Measurements from ENCODE around the gene DES. TPM values are rescaled to one million over a fixed set of nuclear protein-coding genes. Genes with fewer than 3 reads are reported as not detected.

Gene DES
- polyA plus RNA-seq (2012; ENCODE audit: insufficient read length, low read depth), result 0.67 TPM

- TF ChIP-seq POLR2AphosphoS5 (IDR thresholded peaks at IDR 0.05; ENCODE audit: low read depth, low read length), result no peak
- TF ChIP-seq TAF1 (IDR thresholded peaks at IDR 0.05; ENCODE audit: borderline replicate concordance, insufficient read depth, low read length), result no peak
- TF ChIP-seq FOXP2 (optimal IDR thresholded peaks at IDR 0.05; ENCODE audit: borderline replicate concordance, extremely low read depth, extremely low read length, insufficient read depth), result no peak
- no peak for TF ChIP-seq REST (IDR thresholded peaks at IDR 0.05; ENCODE audit: insufficient read depth in 1 of 2, low read depth in 2 of 2, low read length in 2 of 2)
- TF ChIP-seq SIN3A (IDR thresholded peaks at IDR 0.05; ENCODE audit: borderline replicate concordance, insufficient read depth, low read length), result no peak
These were observed at the start of gene DES for GRCh38 chr2:219418155-219419011. TSS of gene DES (plus strand) at chr2:219418377. CDS start at chr2:219418463, 86 bp downstream.

GRCh38 chr2:219368690-219369191, 49.4 kb upstream of the DES start:
- TF ChIP-seq TAF1 (IDR thresholded peaks at IDR 0.05; ENCODE audit: borderline replicate concordance, insufficient read depth, low read length) (no peak), REST (IDR thresholded peaks at IDR 0.05; ENCODE audit: insufficient read depth in 1 of 2, low read depth in 2 of 2, low read length in 2 of 2) (no peak)

GRCh38 chr2:219369447-219369861, 48.7 kb upstream of the DES start:
- TF ChIP-seq TAF1 (IDR thresholded peaks at IDR 0.05; ENCODE audit: borderline replicate concordance, insufficient read depth, low read length) (no peak), FOXP2 (optimal IDR thresholded peaks at IDR 0.05; ENCODE audit: borderline replicate concordance, extremely low read depth, extremely low read length, insufficient read depth) (no peak), SIN3A (IDR thresholded peaks at IDR 0.05; ENCODE audit: borderline replicate concordance, insufficient read depth, low read length) (no peak), POLR2AphosphoS5 (IDR thresholded peaks at IDR 0.05; ENCODE audit: low read depth, low read length) (no peak), REST (IDR thresholded peaks at IDR 0.05; ENCODE audit: insufficient read depth in 1 of 2, low read depth in 2 of 2, low read length in 2 of 2) (no peak)

GRCh38 chr2:219378163-219378851, 39.9 kb upstream of the DES start:
- TF ChIP-seq TAF1 (IDR thresholded peaks at IDR 0.05; ENCODE audit: borderline replicate concordance, insufficient read depth, low read length) (no peak), POLR2AphosphoS5 (IDR thresholded peaks at IDR 0.05; ENCODE audit: low read depth, low read length) (no peak), FOXP2 (optimal IDR thresholded peaks at IDR 0.05; ENCODE audit: borderline replicate concordance, extremely low read depth, extremely low read length, insufficient read depth) (no peak), SIN3A (IDR thresholded peaks at IDR 0.05; ENCODE audit: borderline replicate concordance, insufficient read depth, low read length) (no peak), REST (IDR thresholded peaks at IDR 0.05; ENCODE audit: insufficient read depth in 1 of 2, low read depth in 2 of 2, low read length in 2 of 2) (no peak)

Measured in PFSK-1 (cell line).